Astrocyte (in vitro differentiated cells and primary cell): ENCODE results near the gene CPEB3. TPM values are rescaled to one million over a fixed set of nuclear protein-coding genes. Genes with fewer than 3 reads are reported as not detected.
A peak's percentile ranks its signal among the peaks of the same experiment; 100 is the strongest.

ENCODE experiments used
- DNase-seq: peaks from one replicate; pipeline ENCODE4 v3.0.0-alpha.2; 2010; ENCODE audit warnings: low read depth
- FAIRE-seq: peaks from 2 replicates; lab custom pipeline; 2011; peaks lifted over from hg19 to GRCh38; lab: Jason Lieb, UNC
- H2AFZ ChIP-seq: 2 replicates; pipeline ENCODE4 v1.6.0; 2012; ENCODE audit warnings: low read depth, low read length, inconsistent platforms
- H3K27ac ChIP-seq: 2 replicates; pipeline ENCODE4 v1.5.1; 2011; ENCODE audit warnings: low read depth, low read length, inconsistent platforms
- H3K27me3 ChIP-seq: 2 replicates; pipeline ENCODE4 v1.6.0; 2011; ENCODE audit warnings: low read length, inconsistent platforms; ENCODE audit not compliant: insufficient read depth
- H3K36me3 ChIP-seq: 2 replicates; pipeline ENCODE4 v1.5.1; 2011; ENCODE audit warnings: low read length, inconsistent platforms; ENCODE audit not compliant: insufficient read depth
- H3K4me1 ChIP-seq: 2 replicates; pipeline ENCODE4 v1.5.1; 2011; ENCODE audit warnings: low read length, inconsistent platforms; ENCODE audit not compliant: insufficient read depth
- H3K4me2 ChIP-seq: 2 replicates; pipeline ENCODE4 v1.6.0; 2012; ENCODE audit warnings: low read length, inconsistent platforms
- H3K4me3 ChIP-seq: 2 replicates; pipeline ENCODE4 v1.5.1; 2011; ENCODE audit warnings: low read depth, mild to moderate bottlenecking, low read length, inconsistent platforms; ENCODE audit not compliant: insufficient read depth
- H3K79me2 ChIP-seq: 2 replicates; pipeline ENCODE4 v1.6.0; 2012; ENCODE audit warnings: mild to moderate bottlenecking, low read length, inconsistent platforms; ENCODE audit not compliant: insufficient read depth
- H3K9ac ChIP-seq: 2 replicates; pipeline ENCODE4 v1.6.0; 2012; ENCODE audit warnings: mild to moderate bottlenecking, low read length, inconsistent platforms
- H3K9me3 ChIP-seq: 2 replicates; pipeline ENCODE4 v1.5.1; 2012; ENCODE audit warnings: low read depth, mild to moderate bottlenecking, low read length, inconsistent platforms; ENCODE audit not compliant: insufficient read depth
- H4K20me1 ChIP-seq: 2 replicates; pipeline ENCODE4 v1.6.0; 2012; ENCODE audit warnings: low read length, inconsistent platforms; ENCODE audit not compliant: insufficient read depth
- H3K27ac Mint-ChIP-seq: one replicate; pipeline ENCODE4 v1.8.0; 2021; ENCODE audit warnings: mild to moderate bottlenecking, mixed read lengths; ENCODE audit not compliant: unreplicated experiment
- H3K27me3 Mint-ChIP-seq: one replicate; pipeline ENCODE4 v1.8.0; 2021; ENCODE audit warnings: low read depth, mixed read lengths; ENCODE audit not compliant: unreplicated experiment
- H3K36me3 Mint-ChIP-seq: one replicate; pipeline ENCODE4 v1.8.0; 2021; ENCODE audit warnings: low read depth, mixed read lengths; ENCODE audit not compliant: unreplicated experiment
- H3K4me1 Mint-ChIP-seq: one replicate; pipeline ENCODE4 v1.8.0; 2021; ENCODE audit warnings: low read depth, mixed read lengths; ENCODE audit not compliant: unreplicated experiment
- H3K4me3 Mint-ChIP-seq: one replicate; pipeline ENCODE4 v1.8.0; 2021; ENCODE audit warnings: mild to moderate bottlenecking, moderate library complexity, mixed read lengths; ENCODE audit not compliant: unreplicated experiment
- H3K9me3 Mint-ChIP-seq: one replicate; pipeline ENCODE4 v1.8.0; 2021; ENCODE audit warnings: mild to moderate bottlenecking, mixed read lengths; ENCODE audit not compliant: unreplicated experiment
- EZH2 ChIP-seq: IDR thresholded peaks from 2 replicates; pipeline ENCODE4 v1.6.1; 2012; ENCODE audit warnings: mild to moderate bottlenecking, low read length, inconsistent platforms; ENCODE audit not compliant: insufficient read depth
- total RNA-seq: library from RNA; stranded (reverse); gene quantifications from 2 replicates; pipeline ENCODE4 v1.2.1, GENCODE V29; 2021
- TF ChIP-seq, protein P1 (sequence below): IDR thresholded peaks from 2 replicates; pipeline ENCODE4 v1.5.1; 2011; ENCODE audit warnings: low read depth, mild to moderate bottlenecking, inconsistent platforms, low read length, moderate library complexity; ENCODE audit not compliant: insufficient read depth

Gene CPEB3
- total RNA-seq, 1 donor from 2014 or later, result 1.6 TPM

GRCh38 chr10:92066386-92066785, 224.5 kb downstream of the CPEB3 start:
- H3K9me3 ChIP-seq, result no peaks in the 10 kb centered on the region
- no peaks in the 10 kb centered on the region for H3K4me1 ChIP-seq
- peaks cover 10% of the 10 kb centered on the region for H3K4me1 Mint-ChIP-seq
- DNase-seq (no peak), FAIRE-seq (no peak)
- H3K9ac ChIP-seq, result no peak overlapping the region
- TF ChIP-seq, protein P1, sequence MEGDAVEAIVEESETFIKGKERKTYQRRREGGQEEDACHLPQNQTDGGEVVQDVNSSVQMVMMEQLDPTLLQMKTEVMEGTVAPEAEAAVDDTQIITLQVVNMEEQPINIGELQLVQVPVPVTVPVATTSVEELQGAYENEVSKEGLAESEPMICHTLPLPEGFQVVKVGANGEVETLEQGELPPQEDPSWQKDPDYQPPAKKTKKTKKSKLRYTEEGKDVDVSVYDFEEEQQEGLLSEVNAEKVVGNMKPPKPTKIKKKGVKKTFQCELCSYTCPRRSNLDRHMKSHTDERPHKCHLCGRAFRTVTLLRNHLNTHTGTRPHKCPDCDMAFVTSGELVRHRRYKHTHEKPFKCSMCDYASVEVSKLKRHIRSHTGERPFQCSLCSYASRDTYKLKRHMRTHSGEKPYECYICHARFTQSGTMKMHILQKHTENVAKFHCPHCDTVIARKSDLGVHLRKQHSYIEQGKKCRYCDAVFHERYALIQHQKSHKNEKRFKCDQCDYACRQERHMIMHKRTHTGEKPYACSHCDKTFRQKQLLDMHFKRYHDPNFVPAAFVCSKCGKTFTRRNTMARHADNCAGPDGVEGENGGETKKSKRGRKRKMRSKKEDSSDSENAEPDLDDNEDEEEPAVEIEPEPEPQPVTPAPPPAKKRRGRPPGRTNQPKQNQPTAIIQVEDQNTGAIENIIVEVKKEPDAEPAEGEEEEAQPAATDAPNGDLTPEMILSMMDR, result no peak
- TF ChIP-seq EZH2, result no peak
- no peaks in the 10 kb centered on the region for H3K27me3 Mint-ChIP-seq
- no peaks in the 10 kb centered on the region for H3K36me3 Mint-ChIP-seq
- no peak overlapping the region for H3K4me3 ChIP-seq
- H3K36me3 ChIP-seq, result no peaks in the 10 kb centered on the region
- H3K27ac ChIP-seq, result no peak overlapping the region
- H3K27me3 ChIP-seq, result no peaks in the 10 kb centered on the region
- no peaks in the 10 kb centered on the region for H4K20me1 ChIP-seq
- H2AFZ ChIP-seq, result no peak overlapping the region
- H3K79me2 ChIP-seq, result no peaks in the 10 kb centered on the region
- H3K9me3 Mint-ChIP-seq, result no peaks in the 10 kb centered on the region
- no peak overlapping the region for H3K27ac Mint-ChIP-seq
- H3K4me2 ChIP-seq, result no peak overlapping the region
- no peak overlapping the region for H3K4me3 Mint-ChIP-seq

GRCh38 chr10:92064506-92064905, 226.4 kb downstream of the CPEB3 start:
- no peak overlapping the region for H2AFZ ChIP-seq
- H3K36me3 Mint-ChIP-seq, result peaks cover 4% of the 10 kb centered on the region
- H3K4me3 ChIP-seq, result no peak overlapping the region
- TF ChIP-seq, protein P1, result no peak
- TF ChIP-seq EZH2, result no peak
- H3K4me1 Mint-ChIP-seq, result peaks cover 10% of the 10 kb centered on the region
- no peaks in the 10 kb centered on the region for H3K36me3 ChIP-seq
- no peaks in the 10 kb centered on the region for H3K27me3 Mint-ChIP-seq
- H3K9me3 Mint-ChIP-seq, result no peaks in the 10 kb centered on the region
- H3K4me3 Mint-ChIP-seq, result no peak overlapping the region
- no peaks in the 10 kb centered on the region for H3K27me3 ChIP-seq
- H3K4me2 ChIP-seq, result no peak overlapping the region
- H3K4me1 ChIP-seq, result no peaks in the 10 kb centered on the region
- H3K9ac ChIP-seq, result no peak overlapping the region
- FAIRE-seq (peak; percentile 17), DNase-seq (peak; percentile 17)
- no peaks in the 10 kb centered on the region for H4K20me1 ChIP-seq
- H3K9me3 ChIP-seq, result no peaks in the 10 kb centered on the region
- no peak overlapping the region for H3K27ac ChIP-seq
- H3K27ac Mint-ChIP-seq, result no peak overlapping the region
- H3K79me2 ChIP-seq, result no peaks in the 10 kb centered on the region

DNA sequence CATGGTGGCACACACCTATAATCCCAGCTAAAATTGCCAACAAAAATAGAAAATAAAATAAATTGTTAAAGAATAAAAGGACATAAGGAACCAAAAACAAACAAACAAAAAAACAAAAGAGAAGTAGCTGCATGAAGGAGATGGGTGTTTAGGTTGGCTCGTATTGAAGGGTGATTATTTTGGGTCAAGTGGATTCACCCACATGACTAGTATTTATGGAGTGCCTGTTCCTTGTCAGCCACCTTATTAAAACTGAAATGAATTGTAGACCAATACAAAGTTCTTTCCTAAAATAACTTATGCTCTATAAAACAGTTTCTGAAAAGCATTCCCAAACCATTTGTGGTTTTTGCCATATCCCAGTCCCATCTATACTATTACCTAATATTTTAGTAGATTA, 228.6 kb downstream of the CPEB3 start:
- no peak overlapping the region for H3K4me3 ChIP-seq
- H3K79me2 ChIP-seq, result no peaks in the 10 kb centered on the region
- H3K9ac ChIP-seq, result no peak overlapping the region
- H3K4me1 ChIP-seq, result no peaks in the 10 kb centered on the region
- H3K27ac ChIP-seq, result no peak overlapping the region
- no peak for DNase-seq
- Mint-ChIP-seq H3K4me3 (no peak overlapping the region), H3K36me3 (peaks cover 4% of the 10 kb centered on the region), H3K27me3 (no peaks in the 10 kb centered on the region), H3K9me3 (no peaks in the 10 kb centered on the region), H3K4me1 (peaks cover 3% of the 10 kb centered on the region), H3K27ac (no peak overlapping the region)
- H3K4me2 ChIP-seq, result no peak overlapping the region
- H3K36me3 ChIP-seq, result no peaks in the 10 kb centered on the region
- no peaks in the 10 kb centered on the region for H3K27me3 ChIP-seq
- TF ChIP-seq, protein P1, result no peak
- no peak for TF ChIP-seq EZH2
- no peak for FAIRE-seq
- H2AFZ ChIP-seq, result no peak overlapping the region
- no peaks in the 10 kb centered on the region for H4K20me1 ChIP-seq
- no peaks in the 10 kb centered on the region for H3K9me3 ChIP-seq
